WTC11 (cell line): ENCODE measurements around the gene RFC2. TPM values are rescaled to one million over a fixed set of nuclear protein-coding genes. Genes with fewer than 3 reads are reported as not detected.

ENCODE experiments used
- ATAC-seq: fragments of 200-7000 bp; cut with Tn5 transposase; 2 replicates; pipeline ENCODE4 v1.10.0; 2021; ENCODE audit warnings: mild to moderate bottlenecking, moderate library complexity
- CTCF ChIA-PET: fragments of 300-600 bp; sonication (Branson Sonifier 250); formaldehyde crosslinking; loops from one replicate; lab custom pipeline; 2021; ENCODE audit warnings: antibody characterized with exemption; lab: Charles Lee
- POLR2A ChIA-PET: fragments of 350-600 bp; sonication (Branson Sonifier 250); formaldehyde crosslinking; loops from one replicate; lab custom pipeline; 2021; ENCODE audit warnings: antibody characterized with exemption; lab: Charles Lee
- DNase-seq: peaks from one replicate; pipeline ENCODE4 v3.0.0; 2021; ENCODE audit warnings: low spot score
- H3K27ac Mint-ChIP-seq: 2 replicates; pipeline ENCODE4 v1.8.0; 2021; ENCODE audit warnings: mixed read lengths
- H3K27me3 Mint-ChIP-seq: 2 replicates; pipeline ENCODE4 v1.8.0; 2021; ENCODE audit warnings: low read depth, mild to moderate bottlenecking, moderate library complexity, mixed read lengths
- H3K36me3 Mint-ChIP-seq: 2 replicates; pipeline ENCODE4 v1.8.0; 2021; ENCODE audit warnings: mixed read lengths
- H3K4me1 Mint-ChIP-seq: 2 replicates; pipeline ENCODE4 v1.8.0; 2022; ENCODE audit warnings: mixed read lengths
- H3K4me3 Mint-ChIP-seq: 2 replicates; pipeline ENCODE4 v1.8.0; 2021; ENCODE audit warnings: mild to moderate bottlenecking, moderate library complexity, mixed read lengths
- H3K9me3 Mint-ChIP-seq: 2 replicates; pipeline ENCODE4 v1.8.0; 2021; ENCODE audit warnings: mixed read lengths
- AFF4 ChIP-seq: sonication (generic); formaldehyde crosslinking; IDR thresholded peaks from 2 replicates; pipeline ENCODE4 v1.8.1; 2023; ENCODE audit warnings: mild to moderate bottlenecking, missing genetic modification reagents, borderline replicate concordance
- ATF2 ChIP-seq: sonication (generic); formaldehyde crosslinking; IDR thresholded peaks from 2 replicates; pipeline ENCODE4 v1.8.1; 2022; ENCODE audit warnings: low read depth, missing genetic modification reagents, borderline replicate concordance
- ELF4 ChIP-seq: sonication (generic); formaldehyde crosslinking; IDR thresholded peaks from 2 replicates; pipeline ENCODE4 v1.8.1; 2022; ENCODE audit warnings: low read depth, mild to moderate bottlenecking, moderate library complexity, missing genetic modification reagents
- HMGXB4 ChIP-seq: sonication (generic); formaldehyde crosslinking; IDR thresholded peaks from 2 replicates; pipeline ENCODE4 v1.8.1; 2023; ENCODE audit warnings: mild to moderate bottlenecking, moderate library complexity, missing genetic modification reagents
- JAZF1 ChIP-seq: fragments of 250-450 bp; sonication (Bioruptor Pico); IDR thresholded peaks from 2 replicates; pipeline ENCODE4 v1.9.0; 2021; ENCODE audit warnings: moderate library complexity, mild to moderate bottlenecking, inconsistent platforms
- NFATC4 ChIP-seq: fragments of 250-450 bp; sonication (Bioruptor Pico); IDR thresholded peaks from 2 replicates; pipeline ENCODE4 v1.9.0; 2021; ENCODE audit warnings: mild to moderate bottlenecking
- NFYB ChIP-seq: sonication (generic); formaldehyde crosslinking; conservative IDR thresholded peaks from 2 replicates; pipeline ENCODE4 v1.8.0; 2022; ENCODE audit warnings: low read depth, missing genetic modification reagents
- PRRX2 ChIP-seq: fragments of 250-450 bp; sonication (Bioruptor Pico); IDR thresholded peaks from 2 replicates; pipeline ENCODE4 v1.8.0; 2021; ENCODE audit warnings: mild to moderate bottlenecking
- SP1 ChIP-seq: sonication (generic); formaldehyde crosslinking; conservative IDR thresholded peaks from 2 replicates; pipeline ENCODE4 v1.8.1; 2022; ENCODE audit warnings: missing genetic modification reagents
- ZNF263 ChIP-seq: sonication (generic); formaldehyde crosslinking; IDR thresholded peaks from 2 replicates; pipeline ENCODE4 v1.8.1; 2022; ENCODE audit warnings: low read depth, mild to moderate bottlenecking, moderate library complexity, missing genetic modification reagents
- total RNA-seq: library from RNA; stranded (reverse); gene quantifications from 3 replicates; pipeline ENCODE4 v1.2.3, GENCODE V29; 2021
- TF ChIP-seq, protein P1 (sequence below): sonication (generic); formaldehyde crosslinking; IDR thresholded peaks from 2 replicates; pipeline ENCODE4 v1.8.0; 2023; ENCODE audit warnings: mild to moderate bottlenecking, missing genetic modification reagents
- TF ChIP-seq, protein P2 (sequence below): fragments of 200-600 bp; IDR thresholded peaks from 2 replicates; pipeline ENCODE4 v1.8.0; 2022; ENCODE audit warnings: antibody characterized with exemption

RFC2 gene
- total RNA-seq, 1 experiment from 2014 or later = 80.7 TPM

DNA sequence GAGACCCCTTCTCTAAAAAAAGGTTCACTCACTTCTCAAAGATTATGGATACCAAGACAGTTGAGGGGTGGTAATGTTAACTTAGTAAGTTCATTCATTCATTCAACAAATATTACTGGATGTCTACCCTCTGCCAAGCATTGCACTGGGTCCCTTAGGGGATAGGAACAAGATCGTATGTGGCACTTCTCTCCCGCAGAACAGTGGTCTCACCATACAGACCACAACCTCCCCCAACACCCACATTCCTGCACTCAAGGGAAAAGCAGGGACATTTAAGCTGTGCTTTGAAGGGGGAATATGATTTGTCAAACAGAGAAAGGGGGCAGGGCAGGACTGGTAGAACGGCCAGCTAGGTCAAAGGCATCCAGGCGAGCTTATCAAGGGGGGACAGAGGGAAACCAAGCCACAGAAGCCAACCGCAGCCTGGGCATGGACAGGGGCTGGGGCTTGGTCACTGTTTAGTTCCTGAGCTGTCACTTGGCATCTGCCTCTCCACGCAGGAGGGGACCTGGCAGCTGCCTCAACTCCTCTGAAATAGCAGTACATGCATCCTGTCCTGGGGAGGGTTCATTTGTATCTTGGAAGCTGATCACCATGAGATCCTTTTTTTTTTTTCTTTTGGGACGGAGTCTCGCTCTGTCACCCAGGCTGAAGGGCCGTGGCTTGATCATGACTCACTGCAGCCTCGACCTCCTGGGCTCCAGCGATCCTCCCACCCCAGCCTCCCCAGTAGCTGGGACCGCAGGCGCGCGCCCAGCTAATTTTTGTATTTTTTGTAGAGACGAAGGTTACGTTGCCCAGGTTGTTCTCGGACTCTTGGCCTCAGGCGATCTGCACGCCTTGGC, 34.1 kb upstream of the RFC2 start:
- H3K27ac Mint-ChIP-seq = peak overlapping the region; percentile 84; the same call in 1 of the 2 replicates
- no peaks in the 10 kb centered on the region for H3K9me3 Mint-ChIP-seq
- H3K4me3 Mint-ChIP-seq = peak overlapping the region; percentile 85
- no peaks in the 10 kb centered on the region for H3K36me3 Mint-ChIP-seq
- POLR2A ChIA-PET = interaction anchor here (0.7 to 1.0 kb wide), 4 partner anchors 12 to 87 kb away, joined by 3 to 5 read pairs (median 4); no protein-coding TSS in a partner anchor
- TF ChIP-seq, protein P1, sequence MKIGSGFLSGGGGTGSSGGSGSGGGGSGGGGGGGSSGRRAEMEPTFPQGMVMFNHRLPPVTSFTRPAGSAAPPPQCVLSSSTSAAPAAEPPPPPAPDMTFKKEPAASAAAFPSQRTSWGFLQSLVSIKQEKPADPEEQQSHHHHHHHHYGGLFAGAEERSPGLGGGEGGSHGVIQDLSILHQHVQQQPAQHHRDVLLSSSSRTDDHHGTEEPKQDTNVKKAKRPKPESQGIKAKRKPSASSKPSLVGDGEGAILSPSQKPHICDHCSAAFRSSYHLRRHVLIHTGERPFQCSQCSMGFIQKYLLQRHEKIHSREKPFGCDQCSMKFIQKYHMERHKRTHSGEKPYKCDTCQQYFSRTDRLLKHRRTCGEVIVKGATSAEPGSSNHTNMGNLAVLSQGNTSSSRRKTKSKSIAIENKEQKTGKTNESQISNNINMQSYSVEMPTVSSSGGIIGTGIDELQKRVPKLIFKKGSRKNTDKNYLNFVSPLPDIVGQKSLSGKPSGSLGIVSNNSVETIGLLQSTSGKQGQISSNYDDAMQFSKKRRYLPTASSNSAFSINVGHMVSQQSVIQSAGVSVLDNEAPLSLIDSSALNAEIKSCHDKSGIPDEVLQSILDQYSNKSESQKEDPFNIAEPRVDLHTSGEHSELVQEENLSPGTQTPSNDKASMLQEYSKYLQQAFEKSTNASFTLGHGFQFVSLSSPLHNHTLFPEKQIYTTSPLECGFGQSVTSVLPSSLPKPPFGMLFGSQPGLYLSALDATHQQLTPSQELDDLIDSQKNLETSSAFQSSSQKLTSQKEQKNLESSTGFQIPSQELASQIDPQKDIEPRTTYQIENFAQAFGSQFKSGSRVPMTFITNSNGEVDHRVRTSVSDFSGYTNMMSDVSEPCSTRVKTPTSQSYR = no peak
- no peak for TF ChIP-seq JAZF1
- TF ChIP-seq SP1 (CRISPR knock-in tag) = no peak
- no peak for ATAC-seq
- DNase-seq = no peak
- CTCF ChIA-PET = interaction anchor here (0.6 to 7.8 kb wide), 8 partner anchors 9 to 117 kb away, joined by 3 to 108 read pairs (median 6); no protein-coding TSS in a partner anchor
- H3K27me3 Mint-ChIP-seq = peaks cover 5% of the 10 kb centered on the region
- H3K4me1 Mint-ChIP-seq = peaks cover 48% of the 10 kb centered on the region

GRCh38 chr7:74287303-74288033, 33.3 kb upstream of the RFC2 start:
- no peak overlapping the region for H3K27ac Mint-ChIP-seq
- H3K27me3 Mint-ChIP-seq = peaks cover 5% of the 10 kb centered on the region
- CTCF ChIA-PET = interaction anchor here (0.8 to 7.8 kb wide), 6 partner anchors 12 to 118 kb away, joined by 4 to 108 read pairs (median 16); no protein-coding TSS in a partner anchor
- no peak for TF ChIP-seq ELF4 (CRISPR knock-in tag)
- TF ChIP-seq, protein P2, sequence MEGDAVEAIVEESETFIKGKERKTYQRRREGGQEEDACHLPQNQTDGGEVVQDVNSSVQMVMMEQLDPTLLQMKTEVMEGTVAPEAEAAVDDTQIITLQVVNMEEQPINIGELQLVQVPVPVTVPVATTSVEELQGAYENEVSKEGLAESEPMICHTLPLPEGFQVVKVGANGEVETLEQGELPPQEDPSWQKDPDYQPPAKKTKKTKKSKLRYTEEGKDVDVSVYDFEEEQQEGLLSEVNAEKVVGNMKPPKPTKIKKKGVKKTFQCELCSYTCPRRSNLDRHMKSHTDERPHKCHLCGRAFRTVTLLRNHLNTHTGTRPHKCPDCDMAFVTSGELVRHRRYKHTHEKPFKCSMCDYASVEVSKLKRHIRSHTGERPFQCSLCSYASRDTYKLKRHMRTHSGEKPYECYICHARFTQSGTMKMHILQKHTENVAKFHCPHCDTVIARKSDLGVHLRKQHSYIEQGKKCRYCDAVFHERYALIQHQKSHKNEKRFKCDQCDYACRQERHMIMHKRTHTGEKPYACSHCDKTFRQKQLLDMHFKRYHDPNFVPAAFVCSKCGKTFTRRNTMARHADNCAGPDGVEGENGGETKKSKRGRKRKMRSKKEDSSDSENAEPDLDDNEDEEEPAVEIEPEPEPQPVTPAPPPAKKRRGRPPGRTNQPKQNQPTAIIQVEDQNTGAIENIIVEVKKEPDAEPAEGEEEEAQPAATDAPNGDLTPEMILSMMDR = no peak
- TF ChIP-seq ZNF263 = no peak
- TF ChIP-seq AFF4 = no peak
- no peak for TF ChIP-seq PRRX2
- no peak for TF ChIP-seq NFATC4
- TF ChIP-seq HMGXB4 (CRISPR knock-in tag) = no peak
- no peak for TF ChIP-seq ATF2
- TF ChIP-seq NFYB (CRISPR knock-in tag) = no peak
- TF ChIP-seq, all 79 proteins: peak for 0
- H3K4me1 Mint-ChIP-seq = peaks cover 44% of the 10 kb centered on the region
- DNase-seq (no peak), ATAC-seq (no peak)
- no peaks in the 10 kb centered on the region for H3K36me3 Mint-ChIP-seq
- H3K4me3 Mint-ChIP-seq = no peak overlapping the region
- H3K9me3 Mint-ChIP-seq = no peaks in the 10 kb centered on the region
- POLR2A ChIA-PET = interaction anchor here (0.9 to 1.0 kb wide), 4 partner anchors 15 to 204 kb away, joined by 3 to 5 read pairs (median 4); partner anchors contain the start of gene LIMK1
